ENCODE measurements around the gene CDH13.
A peak's percentile ranks its signal among the peaks of the same experiment; 100 is the strongest.

CDH13 gene

GRCh38 chr16:83830091-83830768 is 1203.5 kb downstream of the CDH13 start:
- H3K4me3 ChIP-seq (ENCODE audit: low read depth, low read length) = no peak overlapping the region
- TF ChIP-seq, protein P1, sequence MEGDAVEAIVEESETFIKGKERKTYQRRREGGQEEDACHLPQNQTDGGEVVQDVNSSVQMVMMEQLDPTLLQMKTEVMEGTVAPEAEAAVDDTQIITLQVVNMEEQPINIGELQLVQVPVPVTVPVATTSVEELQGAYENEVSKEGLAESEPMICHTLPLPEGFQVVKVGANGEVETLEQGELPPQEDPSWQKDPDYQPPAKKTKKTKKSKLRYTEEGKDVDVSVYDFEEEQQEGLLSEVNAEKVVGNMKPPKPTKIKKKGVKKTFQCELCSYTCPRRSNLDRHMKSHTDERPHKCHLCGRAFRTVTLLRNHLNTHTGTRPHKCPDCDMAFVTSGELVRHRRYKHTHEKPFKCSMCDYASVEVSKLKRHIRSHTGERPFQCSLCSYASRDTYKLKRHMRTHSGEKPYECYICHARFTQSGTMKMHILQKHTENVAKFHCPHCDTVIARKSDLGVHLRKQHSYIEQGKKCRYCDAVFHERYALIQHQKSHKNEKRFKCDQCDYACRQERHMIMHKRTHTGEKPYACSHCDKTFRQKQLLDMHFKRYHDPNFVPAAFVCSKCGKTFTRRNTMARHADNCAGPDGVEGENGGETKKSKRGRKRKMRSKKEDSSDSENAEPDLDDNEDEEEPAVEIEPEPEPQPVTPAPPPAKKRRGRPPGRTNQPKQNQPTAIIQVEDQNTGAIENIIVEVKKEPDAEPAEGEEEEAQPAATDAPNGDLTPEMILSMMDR (IDR thresholded peaks at IDR 0.05; ENCODE audit: low read depth, low read length, missing control alignments) = no peak
- in situ Hi-C loops (cut with HindIII; ENCODE audit: low sequenced_read_pairs) = no loop called here
- DNase-seq (ENCODE audit: low read depth) = no peak

- in situ Hi-C loops (cut with HindIII; ENCODE audit: low sequenced_read_pairs) = no loop called here
- TF ChIP-seq, protein P1 (IDR thresholded peaks at IDR 0.05; ENCODE audit: low read depth, low read length, missing control alignments) = no peak
- no peak overlapping the region for H3K4me3 ChIP-seq (ENCODE audit: low read depth, low read length)
- DNase-seq (ENCODE audit: low read depth) = no peak
Measured at GRCh38 chr16:83830769-83831455, 1204.1 kb downstream of the CDH13 start.

DNA sequence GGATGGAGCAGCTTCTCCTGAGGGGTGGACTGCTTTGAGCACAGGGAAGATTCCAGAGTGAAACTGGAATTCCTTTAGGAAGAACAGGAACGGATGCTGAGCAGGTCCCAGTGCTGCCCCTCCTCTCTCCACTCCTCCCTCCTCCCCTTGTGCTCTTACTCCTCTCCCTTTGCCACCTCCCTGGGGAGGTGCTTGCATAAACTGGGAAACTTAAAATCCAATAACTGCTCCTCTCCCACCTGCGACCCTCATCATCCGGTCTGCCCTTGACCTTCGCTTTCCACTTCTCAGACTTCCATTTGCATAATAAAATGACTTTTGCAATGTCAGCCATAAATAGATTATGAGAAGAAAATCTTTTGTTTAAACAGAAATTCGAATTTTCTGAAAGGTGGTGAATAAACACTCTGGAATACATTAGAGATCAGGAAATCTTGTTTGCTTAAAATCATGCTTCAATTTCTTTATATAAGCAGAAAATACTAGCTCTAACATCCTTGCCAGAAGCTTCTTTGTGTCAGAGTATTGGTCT is 1204.8 kb downstream of the CDH13 start:
- H3K4me3 ChIP-seq (ENCODE audit: low read depth, low read length) = no peak overlapping the region
- DNase-seq (ENCODE audit: low read depth) = no peak
- in situ Hi-C loops (cut with HindIII; ENCODE audit: low sequenced_read_pairs) = no loop called here
- TF ChIP-seq, protein P1 (IDR thresholded peaks at IDR 0.05; ENCODE audit: low read depth, low read length, missing control alignments) = no peak

DNA sequence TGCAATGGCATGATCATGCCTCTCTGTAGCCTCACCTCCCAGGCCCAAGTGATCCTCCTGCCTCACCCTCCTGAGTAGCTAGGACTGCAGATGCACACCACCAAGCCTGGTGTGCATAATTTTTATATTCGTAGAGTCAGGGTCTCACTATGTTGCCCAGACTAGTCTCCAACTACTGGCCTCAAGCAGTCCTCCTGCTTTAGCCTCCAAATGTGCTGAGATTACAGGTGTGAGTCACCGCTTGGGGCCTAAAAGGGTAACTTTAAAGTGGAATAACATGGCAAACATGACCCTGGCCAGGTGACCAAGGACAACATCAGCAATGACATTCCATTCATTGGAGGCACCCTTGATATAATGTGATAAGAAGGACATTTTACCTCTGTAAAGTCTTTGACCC is 1207.2 kb downstream of the CDH13 start:
- TF ChIP-seq, protein P1 (IDR thresholded peaks at IDR 0.05; ENCODE audit: low read depth, low read length, missing control alignments) = no peak
- no peak overlapping the region for H3K4me3 ChIP-seq (ENCODE audit: low read depth, low read length)
- no peak for DNase-seq (ENCODE audit: low read depth)
- in situ Hi-C loops (cut with HindIII; ENCODE audit: low sequenced_read_pairs) = no loop called here

- H3K4me3 ChIP-seq (ENCODE audit: low read depth, low read length) = no peak overlapping the region
- in situ Hi-C loops (cut with HindIII; ENCODE audit: low sequenced_read_pairs) = no loop called here
- TF ChIP-seq, protein P1 (IDR thresholded peaks at IDR 0.05; ENCODE audit: low read depth, low read length, missing control alignments) = no peak
- DNase-seq (ENCODE audit: low read depth) = peak; percentile 63
Measured at GRCh38 chr16:83835586-83836566, 1209.1 kb downstream of the CDH13 start.

DNA sequence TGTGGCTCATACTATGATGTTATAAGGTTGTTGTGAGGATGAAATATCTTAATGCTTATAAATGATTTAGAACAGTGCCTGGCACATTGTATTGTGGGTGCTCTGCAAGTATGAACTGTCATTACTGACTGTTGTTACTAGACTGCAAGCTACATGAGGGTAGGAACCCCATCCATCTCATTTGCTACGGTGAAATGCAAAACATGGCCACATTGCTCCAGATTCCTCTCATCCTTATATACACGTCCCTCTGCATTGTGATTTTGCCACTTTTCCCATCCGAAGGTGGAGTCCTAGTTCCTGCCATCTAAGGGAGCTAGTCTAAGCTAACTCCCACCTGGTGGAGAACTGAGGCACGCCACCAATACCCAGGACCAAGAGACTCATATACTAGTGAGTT is 1210.8 kb downstream of the CDH13 start:
- H3K4me3 ChIP-seq (ENCODE audit: low read depth, low read length) = no peak overlapping the region
- DNase-seq (ENCODE audit: low read depth) = no peak
- in situ Hi-C loops (cut with HindIII; ENCODE audit: low sequenced_read_pairs) = no loop called here
- TF ChIP-seq, protein P1 (IDR thresholded peaks at IDR 0.05; ENCODE audit: low read depth, low read length, missing control alignments) = no peak
